Left colon (tissue), 2 donors: ENCODE data around the gene PDE1A. TPM values are rescaled to one million over a fixed set of nuclear protein-coding genes. Genes with fewer than 3 reads are reported as not detected.

Source experiments
- ATAC-seq: fragments of 200-7000 bp; cut with Tn5 transposase; one replicate; pipeline ENCODE4 v1.9.1; 2020; ENCODE audit warnings: mild to moderate bottlenecking, moderate library complexity
- DNase-seq, 2 donors: peaks; one replicate each; pipeline ENCODE4 v3.0.0-alpha.2; 2020
- intact Hi-C, 2 donors: fragments of 100-400 bp; cut with DNase I in 1 of 2; cut with micrococcal nuclease in 1 of 2; formaldehyde crosslinking; loops; one replicate each; pipeline versions ENCODE4 v1.11.2 to v1.14.0; 2022; cut with DNase I, micrococcal nuclease
- total RNA-seq, 2 donors: library from RNA; stranded (reverse); fragmentation: NEBNext Ultra II Directional; extraction: Animal tissue kit (Norgen Biotek cat#: 25700); gene quantifications; one replicate each; pipeline ENCODE4 v1.2.1, GENCODE V29; 2021
- donor health status: DM: no; HTN: no; CAD: no.
- donor health status: DM: yes; HTN: yes; CAD: no.

The PDE1A gene
- total RNA-seq, 2 donors from 2014 or later = 2.2 to 4.0 TPM

- ATAC-seq (no peak), DNase-seq (no peak)
- intact Hi-C loops = no loop called here
These were observed 311.6 kb downstream of the PDE1A start for GRCh38 chr2:182115258-182115657.

- intact Hi-C loops = no loop called here
- no peak for DNase-seq
- ATAC-seq = no peak
These were observed 313.5 kb downstream of the PDE1A start for GRCh38 chr2:182113334-182113733.

DNA sequence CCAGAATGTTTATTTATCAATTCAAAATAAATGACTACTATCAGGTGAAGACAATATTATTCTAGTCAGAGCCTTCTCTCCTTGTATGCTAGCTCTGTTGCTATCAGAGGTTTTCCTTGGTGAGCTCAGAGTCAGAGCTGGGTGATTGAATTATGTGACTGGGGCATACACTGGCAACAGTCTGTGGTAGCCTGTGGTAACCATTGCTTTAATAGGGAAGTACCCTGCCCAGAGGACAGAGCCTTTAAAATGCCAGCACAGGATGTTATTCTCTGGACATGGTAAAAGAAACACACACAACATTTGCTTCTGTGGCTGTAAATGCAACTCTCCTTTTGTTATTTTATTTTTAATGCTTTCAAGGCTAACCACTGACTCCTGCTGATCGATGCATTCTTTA is 316.5 kb downstream of the PDE1A start:
- ATAC-seq = no peak
- intact Hi-C loops = no loop called here
- no peak for DNase-seq

GRCh38 chr2:182103526-182103925 is 323.3 kb downstream of the PDE1A start:
- no peak for DNase-seq
- no peak for ATAC-seq
- intact Hi-C loops = no loop called here

DNA sequence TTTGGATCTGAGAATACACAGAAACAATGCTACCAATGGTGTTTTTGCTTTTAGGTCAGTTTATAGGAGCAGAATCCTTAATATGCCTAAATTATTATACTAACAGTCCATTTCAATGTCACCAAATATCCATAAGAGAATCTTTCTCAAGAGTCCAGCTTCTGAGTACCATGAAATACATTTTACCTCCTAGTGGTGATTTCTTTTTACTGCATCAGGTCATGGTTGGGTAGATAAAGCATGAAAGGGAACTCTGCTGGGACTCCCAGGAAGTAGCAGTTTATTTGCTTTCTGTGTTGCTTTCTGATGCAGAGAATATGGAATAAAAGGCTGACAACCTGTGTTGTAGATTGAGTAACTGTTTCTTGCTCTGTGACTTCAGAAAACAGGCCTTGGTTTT is 325.6 kb downstream of the PDE1A start:
- ATAC-seq (peak; percentile 48), DNase-seq (no peak)
- intact Hi-C loops = no loop called here

- ATAC-seq (peak; percentile 89), DNase-seq (no peak)
- intact Hi-C loops = no loop called here
These were observed 328.2 kb downstream of the PDE1A start for GRCh38 chr2:182098648-182099047.

GRCh38 chr2:182097571-182098164 is 329.2 kb downstream of the PDE1A start:
- ATAC-seq = peak; percentile 90
- intact Hi-C loops = no loop called here

DNA sequence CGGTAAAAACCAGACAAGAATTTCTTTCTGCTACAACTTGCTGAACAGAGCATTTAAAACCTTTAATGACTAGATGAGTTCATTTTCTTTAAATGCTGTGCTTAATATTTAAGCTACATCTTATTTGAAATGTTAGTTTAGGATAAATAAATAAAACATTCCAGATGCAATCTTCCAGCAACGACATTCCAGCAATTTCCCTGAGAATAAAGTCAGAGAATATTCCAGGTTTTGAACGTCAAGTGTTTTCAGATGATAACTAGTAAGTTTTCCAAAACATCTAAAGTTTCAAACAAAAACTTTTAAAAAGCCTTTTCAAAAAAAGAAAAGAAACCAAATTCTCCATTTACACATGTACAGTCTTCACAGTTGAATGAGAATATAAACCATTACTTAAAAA is 336.4 kb downstream of the PDE1A start:
- DNase-seq (no peak), ATAC-seq (no peak)
- intact Hi-C loops = no loop called here

More at GRCh38 chr2:182097571-182098164, 329.2 kb downstream of the PDE1A start:
- DNase-seq = no peak
